A673 (cell line): ENCODE results near the gene ACD.

Experiments
- EZH2 ChIP-seq: fragments of 200-600 bp; sonication (generic); IDR thresholded peaks from 2 replicates; pipeline ENCODE4 v1.6.1; 2017; ENCODE audit warnings: borderline replicate concordance, low read depth, mild to moderate bottlenecking, mixed read lengths, antibody characterized with exemption, low read length; ENCODE audit not compliant: poor library complexity, severe bottlenecking
- TF ChIP-seq, protein P1 (sequence below): fragments of 300-800, 200-600 bp; sonication (generic); conservative IDR thresholded peaks from 2 replicates; pipeline ENCODE4 v1.5.1; 2017; ENCODE audit warnings: low read depth, mild to moderate bottlenecking, antibody characterized with exemption, low read length, moderate library complexity, mixed read lengths

DNA sequence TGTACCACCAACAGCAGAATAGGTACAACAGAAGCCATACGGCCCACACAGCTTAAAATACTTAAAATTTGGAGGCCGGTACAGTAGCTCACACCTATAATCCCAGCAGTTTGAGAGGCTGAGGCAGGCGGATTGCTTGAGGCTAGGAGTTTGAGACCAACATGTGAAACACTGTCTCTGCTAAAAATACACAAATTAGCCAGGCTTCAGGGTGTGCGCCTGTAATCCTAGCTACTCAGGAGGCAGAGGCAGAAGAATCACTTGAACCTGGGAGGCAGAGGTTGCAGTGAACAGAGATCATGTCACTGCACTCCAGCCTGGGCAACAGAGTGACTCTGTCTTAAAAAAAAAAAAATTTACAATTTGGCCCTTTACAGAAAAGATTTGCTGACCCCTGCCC lies 42.1 kb upstream of the ACD start:
- TF ChIP-seq, protein P1, sequence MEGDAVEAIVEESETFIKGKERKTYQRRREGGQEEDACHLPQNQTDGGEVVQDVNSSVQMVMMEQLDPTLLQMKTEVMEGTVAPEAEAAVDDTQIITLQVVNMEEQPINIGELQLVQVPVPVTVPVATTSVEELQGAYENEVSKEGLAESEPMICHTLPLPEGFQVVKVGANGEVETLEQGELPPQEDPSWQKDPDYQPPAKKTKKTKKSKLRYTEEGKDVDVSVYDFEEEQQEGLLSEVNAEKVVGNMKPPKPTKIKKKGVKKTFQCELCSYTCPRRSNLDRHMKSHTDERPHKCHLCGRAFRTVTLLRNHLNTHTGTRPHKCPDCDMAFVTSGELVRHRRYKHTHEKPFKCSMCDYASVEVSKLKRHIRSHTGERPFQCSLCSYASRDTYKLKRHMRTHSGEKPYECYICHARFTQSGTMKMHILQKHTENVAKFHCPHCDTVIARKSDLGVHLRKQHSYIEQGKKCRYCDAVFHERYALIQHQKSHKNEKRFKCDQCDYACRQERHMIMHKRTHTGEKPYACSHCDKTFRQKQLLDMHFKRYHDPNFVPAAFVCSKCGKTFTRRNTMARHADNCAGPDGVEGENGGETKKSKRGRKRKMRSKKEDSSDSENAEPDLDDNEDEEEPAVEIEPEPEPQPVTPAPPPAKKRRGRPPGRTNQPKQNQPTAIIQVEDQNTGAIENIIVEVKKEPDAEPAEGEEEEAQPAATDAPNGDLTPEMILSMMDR: no peak
- TF ChIP-seq EZH2: no peak
